ENCODE measurements around the gene ZNF548. TPM values are rescaled to one million over a fixed set of nuclear protein-coding genes. Genes with fewer than 3 reads are reported as not detected.
A peak's percentile ranks its signal among the peaks of the same experiment; 100 is the strongest.

Gene ZNF548
- polyA plus RNA-seq, 1 donor (not counting 4 experiments of a cell fraction or from before 2014, with no cell fraction given) = 11.4 TPM

- Histone ChIP-seq H3K27me3 (ENCODE audit: control insufficient read depth, extremely low read depth, insufficient read depth, low read length) (no peaks in the 10 kb centered on the region), H3K9ac (ENCODE audit: control insufficient read depth, extremely low read depth, insufficient read depth, low read length) (peak within 1 kb of the TSS; percentile 86), H2AFZ (ENCODE audit: control insufficient read depth, low read length) (peak within 1 kb of the TSS; percentile 98), H3K36me3 (ENCODE audit: control insufficient read depth in 2 of 2, extremely low read depth in 1 of 2, insufficient read depth in 2 of 2, low read length in 2 of 2) (peaks cover 3 to 4% of the 10 kb centered on the region in 2 experiments), H3K4me2 (ENCODE audit: control insufficient read depth, extremely low read depth, insufficient read depth, low read depth, low read length) (peak within 1 kb of the TSS; percentile 81), H3K27ac (ENCODE audit: control insufficient read depth, insufficient read depth, low read length) (peak within 1 kb of the TSS; percentile 89), H3K9me3 (ENCODE audit: control insufficient read depth, low read depth, low read length) (no peaks in the 10 kb centered on the region), H3K4me3 (ENCODE audit: control insufficient read depth in 2 of 3, extremely low read depth in 1 of 3, insufficient read depth in 2 of 3, low read depth in 1 of 3, low read length in 3 of 3) (peak within 1 kb of the TSS; percentile 73 to 93 (median 91)), H3K4me1 (ENCODE audit: control insufficient read depth, extremely low read depth, insufficient read depth, low read length) (peaks cover 4% of the 10 kb centered on the region), H3K79me2 (ENCODE audit: control insufficient read depth, insufficient read depth, low read length) (peaks cover 46% of the 10 kb centered on the region), H3K9me1 (ENCODE audit: control insufficient read depth, extremely low read depth, insufficient read depth, low read length) (no peaks in the 10 kb centered on the region), H4K20me1 (ENCODE audit: control insufficient read depth, extremely low read depth, insufficient read depth, low read length) (no peaks in the 10 kb centered on the region)
- DNase-seq (ENCODE audit: low read depth, low spot score) (peak; percentile 94), FAIRE-seq (peak; percentile 92)
- dilution Hi-C loops (cut with MboI; ENCODE audit: extremely low pct_ligation_motif_present, low sequenced_read_pairs) = no loop called here
- TF ChIP-seq EZH2 (IDR thresholded peaks at IDR 0.05; ENCODE audit: low read length) (no peak), CTCF (optimal IDR thresholded peaks at IDR 0.05 in 1 of 3, IDR thresholded peaks at IDR 0.05 in 1 of 3, conservative IDR thresholded peaks at IDR 0.05 in 1 of 3; ENCODE audit: extremely low read depth in 1 of 3, insufficient read depth in 2 of 3, low read length in 3 of 3) (no peak)
These were observed 45.7 kb downstream of the ZNF548 start, which contains the start of gene ZNF749 for GRCh38 chr19:57435062-57435978. ZNF749 (plus strand) TSS chr19:57435325; CDS start chr19:57435579, 254 bp downstream.

- dilution Hi-C loops (cut with MboI; ENCODE audit: extremely low pct_ligation_motif_present, low sequenced_read_pairs) = no loop called here
These were observed 46.8 kb downstream of the ZNF548 start for GRCh38 chr19:57436417-57436816.

More at GRCh38 chr19:57436417-57436816, 46.8 kb downstream of the ZNF548 start:
- DNase-seq (ENCODE audit: low read depth, low spot score) (no peak), FAIRE-seq (peak; percentile 29)
- TF ChIP-seq CTCF (optimal IDR thresholded peaks at IDR 0.05 in 1 of 3, IDR thresholded peaks at IDR 0.05 in 1 of 3, conservative IDR thresholded peaks at IDR 0.05 in 1 of 3; ENCODE audit: extremely low read depth in 1 of 3, insufficient read depth in 2 of 3, low read length in 3 of 3) (no peak), EZH2 (IDR thresholded peaks at IDR 0.05; ENCODE audit: low read length) (no peak)
- Histone ChIP-seq H3K9ac (ENCODE audit: control insufficient read depth, extremely low read depth, insufficient read depth, low read length) (peak overlapping the region; percentile 86), H3K9me1 (ENCODE audit: control insufficient read depth, extremely low read depth, insufficient read depth, low read length) (no peaks in the 10 kb centered on the region), H3K9me3 (ENCODE audit: control insufficient read depth, low read depth, low read length) (no peaks in the 10 kb centered on the region), H3K36me3 (ENCODE audit: control insufficient read depth in 2 of 2, extremely low read depth in 1 of 2, insufficient read depth in 2 of 2, low read length in 2 of 2) (peaks cover 4 to 7% of the 10 kb centered on the region in 2 experiments), H3K4me3 (ENCODE audit: control insufficient read depth in 2 of 3, extremely low read depth in 1 of 3, insufficient read depth in 2 of 3, low read depth in 1 of 3, low read length in 3 of 3) (peak overlapping the region; percentile 73 to 93 (median 91)), H2AFZ (ENCODE audit: control insufficient read depth, low read length) (no peak overlapping the region), H3K4me2 (ENCODE audit: control insufficient read depth, extremely low read depth, insufficient read depth, low read depth, low read length) (peak overlapping the region; percentile 81), H3K79me2 (ENCODE audit: control insufficient read depth, insufficient read depth, low read length) (peaks cover 54% of the 10 kb centered on the region), H3K27ac (ENCODE audit: control insufficient read depth, insufficient read depth, low read length) (peak overlapping the region; percentile 89), H4K20me1 (ENCODE audit: control insufficient read depth, extremely low read depth, insufficient read depth, low read length) (no peaks in the 10 kb centered on the region), H3K27me3 (ENCODE audit: control insufficient read depth, extremely low read depth, insufficient read depth, low read length) (no peaks in the 10 kb centered on the region), H3K4me1 (ENCODE audit: control insufficient read depth, extremely low read depth, insufficient read depth, low read length) (peaks cover 4% of the 10 kb centered on the region)
